Measurements from ENCODE around the gene KIF2A. TPM values are rescaled to one million over a fixed set of nuclear protein-coding genes. Genes with fewer than 3 reads are reported as not detected.
A peak's percentile ranks its signal among the peaks of the same experiment; 100 is the strongest.

Gene KIF2A
- total and polyA plus RNA-seq, 4 donors: 3.5 to 64.3 (median 20.3) TPM

DNA sequence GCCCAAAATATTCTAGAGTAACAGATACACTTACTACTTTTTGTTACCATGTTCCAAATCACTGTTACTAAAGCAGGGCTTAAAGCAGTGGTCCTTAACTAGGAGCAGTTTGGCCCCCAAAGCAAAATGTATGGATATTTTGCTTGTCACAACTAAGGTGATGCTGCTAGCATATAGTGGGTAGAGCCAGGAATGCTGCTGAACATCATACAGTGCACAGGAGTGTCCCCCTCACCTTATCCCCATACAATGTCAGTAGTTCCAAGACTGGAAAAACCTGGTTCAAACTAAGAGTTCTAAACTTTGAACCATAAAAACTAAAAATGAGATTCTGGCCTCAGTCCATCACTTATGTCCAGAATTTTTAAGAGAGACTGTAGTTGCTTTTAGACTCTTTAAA lies 69.6 kb downstream of the KIF2A start:
- H3K27ac ChIP-seq (ENCODE audit: low read depth in 1 of 2, low read length in 1 of 2): no peak overlapping the region
- no peaks in the 10 kb centered on the region for H3K4me1 ChIP-seq (ENCODE audit: control insufficient read depth in 5 of 5, insufficient read depth in 5 of 5, low read length in 5 of 5)
- peaks cover 5 to 41% (median 19%) of the 10 kb centered on the region in 4 donors for H3K36me3 ChIP-seq (ENCODE audit: control insufficient read depth in 4 of 4, insufficient read depth in 4 of 4, low read length in 4 of 4)
- H3K9me3 ChIP-seq (ENCODE audit: control insufficient read depth in 4 of 4, insufficient read depth in 3 of 4, low read length in 3 of 4): no peaks in the 10 kb centered on the region
- H3K9ac ChIP-seq (ENCODE audit: insufficient read depth in 1 of 2, low read length in 2 of 2): no peak overlapping the region
- H3K4me3 ChIP-seq: no peak overlapping the region
- no peak for DNase-seq
- no peak for ATAC-seq (ENCODE audit: insufficient read depth, low FRiP score)
- TF ChIP-seq, protein P1, sequence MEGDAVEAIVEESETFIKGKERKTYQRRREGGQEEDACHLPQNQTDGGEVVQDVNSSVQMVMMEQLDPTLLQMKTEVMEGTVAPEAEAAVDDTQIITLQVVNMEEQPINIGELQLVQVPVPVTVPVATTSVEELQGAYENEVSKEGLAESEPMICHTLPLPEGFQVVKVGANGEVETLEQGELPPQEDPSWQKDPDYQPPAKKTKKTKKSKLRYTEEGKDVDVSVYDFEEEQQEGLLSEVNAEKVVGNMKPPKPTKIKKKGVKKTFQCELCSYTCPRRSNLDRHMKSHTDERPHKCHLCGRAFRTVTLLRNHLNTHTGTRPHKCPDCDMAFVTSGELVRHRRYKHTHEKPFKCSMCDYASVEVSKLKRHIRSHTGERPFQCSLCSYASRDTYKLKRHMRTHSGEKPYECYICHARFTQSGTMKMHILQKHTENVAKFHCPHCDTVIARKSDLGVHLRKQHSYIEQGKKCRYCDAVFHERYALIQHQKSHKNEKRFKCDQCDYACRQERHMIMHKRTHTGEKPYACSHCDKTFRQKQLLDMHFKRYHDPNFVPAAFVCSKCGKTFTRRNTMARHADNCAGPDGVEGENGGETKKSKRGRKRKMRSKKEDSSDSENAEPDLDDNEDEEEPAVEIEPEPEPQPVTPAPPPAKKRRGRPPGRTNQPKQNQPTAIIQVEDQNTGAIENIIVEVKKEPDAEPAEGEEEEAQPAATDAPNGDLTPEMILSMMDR (IDR thresholded peaks at IDR 0.05; ENCODE audit: control extremely low read depth, extremely low read depth): no peak
- H3K27me3 ChIP-seq (ENCODE audit: control insufficient read depth in 3 of 3, insufficient read depth in 3 of 3, low read length in 2 of 3): no peaks in the 10 kb centered on the region

GRCh38 chr5:62376064-62376463 lies 70.1 kb downstream of the KIF2A start:
- Histone ChIP-seq H3K9ac (ENCODE audit: insufficient read depth in 1 of 2, low read length in 2 of 2) (no peak overlapping the region), H3K27ac (ENCODE audit: low read depth in 1 of 2, low read length in 1 of 2) (no peak overlapping the region), H3K4me3 (no peak overlapping the region), H3K27me3 (ENCODE audit: control insufficient read depth in 3 of 3, insufficient read depth in 3 of 3, low read length in 2 of 3) (no peaks in the 10 kb centered on the region), H3K36me3 (ENCODE audit: control insufficient read depth in 4 of 4, insufficient read depth in 4 of 4, low read length in 4 of 4) (peaks cover 5 to 43% (median 20%) of the 10 kb centered on the region in 4 donors), H3K9me3 (ENCODE audit: control insufficient read depth in 4 of 4, insufficient read depth in 3 of 4, low read length in 3 of 4) (no peaks in the 10 kb centered on the region), H3K4me1 (ENCODE audit: control insufficient read depth in 5 of 5, insufficient read depth in 5 of 5, low read length in 5 of 5) (no peaks in the 10 kb centered on the region)
- ATAC-seq (ENCODE audit: insufficient read depth, low FRiP score): no peak
- TF ChIP-seq, protein P1 (IDR thresholded peaks at IDR 0.05; ENCODE audit: control extremely low read depth, extremely low read depth): no peak
- 96 to 99% methylated on average over 3 of the region's 3 CpGs for WGBS, 2 donors
- DNase-seq: no peak

- Histone ChIP-seq H3K27me3 (ENCODE audit: control insufficient read depth in 3 of 3, insufficient read depth in 3 of 3, low read length in 2 of 3) (no peaks in the 10 kb centered on the region), H3K27ac (ENCODE audit: low read depth in 1 of 2, low read length in 1 of 2) (no peak overlapping the region), H3K4me3 (no peak overlapping the region), H3K36me3 (ENCODE audit: control insufficient read depth in 4 of 4, insufficient read depth in 4 of 4, low read length in 4 of 4) (peaks cover 12 to 36% (median 28%) of the 10 kb centered on the region in 4 donors), H3K4me1 (ENCODE audit: control insufficient read depth in 5 of 5, insufficient read depth in 5 of 5, low read length in 5 of 5) (peaks cover 0 to 8% (median 0%) of the 10 kb centered on the region in 5 donors), H3K9me3 (ENCODE audit: control insufficient read depth in 4 of 4, insufficient read depth in 3 of 4, low read length in 3 of 4) (no peaks in the 10 kb centered on the region), H3K9ac (ENCODE audit: insufficient read depth in 1 of 2, low read length in 2 of 2) (no peak overlapping the region)
- DNase-seq (peak in 2 of 3 donors; percentile 27 to 47), ATAC-seq (ENCODE audit: insufficient read depth, low FRiP score) (no peak)
- TF ChIP-seq, protein P1 (IDR thresholded peaks at IDR 0.05; ENCODE audit: control extremely low read depth, extremely low read depth): no peak
- WGBS, 2 donors: 82 to 83% methylated on average over 4 of the region's 4 CpGs
Observed at GRCh38 chr5:62385131-62385530, 79.1 kb downstream of the KIF2A start.

- H3K36me3 ChIP-seq (ENCODE audit: control insufficient read depth in 4 of 4, insufficient read depth in 4 of 4, low read length in 4 of 4): peaks cover 14 to 31% (median 28%) of the 10 kb centered on the region in 4 donors
- peaks cover 0 to 8% (median 0%) of the 10 kb centered on the region in 5 donors for H3K4me1 ChIP-seq (ENCODE audit: control insufficient read depth in 5 of 5, insufficient read depth in 5 of 5, low read length in 5 of 5)
- ATAC-seq (ENCODE audit: insufficient read depth, low FRiP score) (no peak), DNase-seq (no peak)
- TF ChIP-seq, protein P1 (IDR thresholded peaks at IDR 0.05; ENCODE audit: control extremely low read depth, extremely low read depth): no peak
- WGBS, 2 donors: 96% methylated on average over 2 of the region's 2 CpGs
- H3K4me3 ChIP-seq: no peak overlapping the region
- no peaks in the 10 kb centered on the region for H3K27me3 ChIP-seq (ENCODE audit: control insufficient read depth in 3 of 3, insufficient read depth in 3 of 3, low read length in 2 of 3)
- no peaks in the 10 kb centered on the region for H3K9me3 ChIP-seq (ENCODE audit: control insufficient read depth in 4 of 4, insufficient read depth in 3 of 4, low read length in 3 of 4)
- no peak overlapping the region for H3K27ac ChIP-seq (ENCODE audit: low read depth in 1 of 2, low read length in 1 of 2)
- peak overlapping the region in 1 of 2 donors; percentile 2 for H3K9ac ChIP-seq (ENCODE audit: insufficient read depth in 1 of 2, low read length in 2 of 2)
Observed at GRCh38 chr5:62385816-62386400, 79.9 kb downstream of the KIF2A start.
